IPS-20b (cell line): ENCODE data around the gene SUSD3.
A peak's percentile ranks its signal among the peaks of the same experiment; 100 is the strongest.

Source experiments
- H3K27ac ChIP-seq: one replicate; pipeline ENCODE4 v1.5.1; 2013; ENCODE audit warnings: low read length
- H3K27me3 ChIP-seq: 2 replicates; pipeline ENCODE4 v1.6.1; 2013; ENCODE audit warnings: mild to moderate bottlenecking, low read length, inconsistent platforms; ENCODE audit not compliant: insufficient read depth
- H3K36me3 ChIP-seq: 2 replicates; pipeline ENCODE4 v1.6.1; 2013; ENCODE audit warnings: low read depth, mild to moderate bottlenecking, inconsistent platforms, low read length, moderate library complexity; ENCODE audit not compliant: insufficient read depth
- H3K4me1 ChIP-seq: 2 replicates; pipeline ENCODE4 v1.6.1; 2013; ENCODE audit warnings: mild to moderate bottlenecking, control low read depth, inconsistent platforms, low read length, moderate library complexity; ENCODE audit not compliant: insufficient read depth
- H3K4me3 ChIP-seq: 2 replicates; pipeline ENCODE4 v1.5.1; 2013; ENCODE audit warnings: mild to moderate bottlenecking, low read length, inconsistent platforms
- H3K9ac ChIP-seq: 2 replicates; pipeline ENCODE4 v1.6.1; 2013; ENCODE audit warnings: low read depth, mild to moderate bottlenecking, inconsistent platforms, low read length, moderate library complexity
- H3K9me3 ChIP-seq: 2 replicates; pipeline ENCODE4 v1.6.1; 2013; ENCODE audit warnings: mild to moderate bottlenecking, low read depth, low read length, inconsistent platforms; ENCODE audit not compliant: insufficient read depth

Gene SUSD3

DNA sequence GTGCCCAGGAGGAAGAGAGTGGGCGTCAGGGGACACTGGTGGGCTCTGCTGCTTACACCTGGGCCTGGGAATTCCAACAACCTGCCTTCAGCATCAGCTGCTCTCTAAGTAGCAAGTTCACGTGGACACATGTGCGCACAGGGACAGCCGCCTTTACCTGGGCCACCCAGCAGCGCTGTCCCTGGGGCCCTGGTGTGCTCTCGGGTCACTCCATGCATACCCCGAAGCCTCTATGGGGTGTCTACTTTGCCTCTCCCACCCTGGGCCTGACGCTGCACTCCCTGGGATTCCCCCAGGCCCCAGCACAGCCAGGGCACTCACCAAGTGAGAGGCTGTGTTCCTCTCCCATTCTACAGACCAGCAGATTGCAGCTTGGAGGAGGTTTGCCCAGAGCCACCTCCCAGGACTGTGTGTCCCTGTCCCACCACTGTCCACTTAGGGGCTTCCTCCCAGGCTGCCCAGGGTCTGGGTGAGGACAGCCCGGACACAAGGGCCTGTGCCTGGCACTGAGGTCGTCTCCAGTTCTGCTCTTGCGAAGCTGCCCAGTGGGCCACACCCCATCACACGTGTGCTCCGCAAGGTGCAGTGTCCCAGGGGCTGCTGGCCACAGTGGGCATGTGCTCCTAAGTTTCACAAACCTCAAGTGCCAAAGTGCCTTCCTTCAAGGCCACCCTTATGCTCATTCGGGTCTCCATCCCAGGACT is 69.7 kb downstream of the SUSD3 start:
- peaks cover 2% of the 10 kb centered on the region; the same call in 1 of the 2 replicates for H3K4me1 ChIP-seq
- no peaks in the 10 kb centered on the region; the same call in 1 of the 2 replicates for H3K27me3 ChIP-seq
- H3K9ac ChIP-seq: no peak overlapping the region
- no peak overlapping the region for H3K27ac ChIP-seq
- no peaks in the 10 kb centered on the region for H3K9me3 ChIP-seq
- H3K4me3 ChIP-seq: no peak overlapping the region
- peaks cover 10% of the 10 kb centered on the region; the same call in 1 of the 2 replicates for H3K36me3 ChIP-seq

DNA sequence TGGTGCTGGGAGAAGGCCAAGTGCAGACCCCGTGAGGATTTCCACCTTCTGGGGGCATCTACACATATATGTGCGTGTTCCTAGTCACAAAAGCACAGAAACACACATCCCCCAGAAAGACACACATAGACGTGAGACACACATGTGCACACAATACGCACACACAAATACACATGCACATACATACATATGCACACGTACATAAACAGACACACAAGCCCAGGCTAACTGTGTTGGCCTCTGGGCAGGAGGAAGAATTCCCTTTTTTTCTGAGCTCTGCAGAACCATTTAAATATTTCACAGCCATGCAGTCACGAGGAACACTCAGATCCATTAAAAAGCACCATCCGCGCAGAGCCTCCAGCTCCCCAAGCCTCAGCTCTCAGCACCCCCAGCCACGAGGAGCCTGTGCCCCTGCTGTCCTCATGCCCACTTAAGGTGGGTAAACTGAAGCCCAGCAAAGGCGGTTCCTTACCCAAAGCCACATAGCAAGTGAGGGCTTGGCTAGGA is 70.3 kb downstream of the SUSD3 start:
- Histone ChIP-seq H3K4me1 (peaks cover 2% of the 10 kb centered on the region; the same call in 1 of the 2 replicates), H3K9me3 (no peaks in the 10 kb centered on the region), H3K27ac (no peak overlapping the region), H3K27me3 (no peaks in the 10 kb centered on the region; the same call in 1 of the 2 replicates), H3K9ac (no peak overlapping the region), H3K4me3 (no peak overlapping the region), H3K36me3 (peaks cover 6% of the 10 kb centered on the region; the same call in 1 of the 2 replicates)

DNA sequence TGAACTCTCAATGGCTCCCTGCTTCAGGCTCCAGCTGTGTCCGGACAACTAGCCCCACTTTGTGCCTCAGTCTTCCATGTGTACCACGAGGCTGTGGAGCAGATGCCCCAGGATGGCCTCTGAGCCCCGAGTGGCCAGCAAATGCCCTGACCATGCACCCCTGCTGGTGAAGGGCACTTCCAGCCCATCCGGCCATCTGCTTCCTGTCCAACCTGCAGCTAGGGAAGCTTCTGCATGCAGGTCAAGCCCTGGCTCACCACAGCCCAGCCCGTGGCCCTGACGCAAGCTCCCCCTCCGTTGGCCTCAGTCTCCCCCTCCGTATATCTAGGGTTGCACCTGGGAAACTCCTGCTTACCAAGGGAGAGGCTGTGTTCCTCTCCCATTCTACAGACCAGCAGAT is 70.8 kb downstream of the SUSD3 start:
- no peak overlapping the region for H3K4me3 ChIP-seq
- peaks cover 3% of the 10 kb centered on the region; the same call in 1 of the 2 replicates for H3K36me3 ChIP-seq
- H3K27me3 ChIP-seq: no peaks in the 10 kb centered on the region; the same call in 1 of the 2 replicates
- H3K9ac ChIP-seq: no peak overlapping the region
- no peaks in the 10 kb centered on the region for H3K9me3 ChIP-seq
- no peak overlapping the region for H3K27ac ChIP-seq
- peaks cover 2% of the 10 kb centered on the region; the same call in 1 of the 2 replicates for H3K4me1 ChIP-seq

DNA sequence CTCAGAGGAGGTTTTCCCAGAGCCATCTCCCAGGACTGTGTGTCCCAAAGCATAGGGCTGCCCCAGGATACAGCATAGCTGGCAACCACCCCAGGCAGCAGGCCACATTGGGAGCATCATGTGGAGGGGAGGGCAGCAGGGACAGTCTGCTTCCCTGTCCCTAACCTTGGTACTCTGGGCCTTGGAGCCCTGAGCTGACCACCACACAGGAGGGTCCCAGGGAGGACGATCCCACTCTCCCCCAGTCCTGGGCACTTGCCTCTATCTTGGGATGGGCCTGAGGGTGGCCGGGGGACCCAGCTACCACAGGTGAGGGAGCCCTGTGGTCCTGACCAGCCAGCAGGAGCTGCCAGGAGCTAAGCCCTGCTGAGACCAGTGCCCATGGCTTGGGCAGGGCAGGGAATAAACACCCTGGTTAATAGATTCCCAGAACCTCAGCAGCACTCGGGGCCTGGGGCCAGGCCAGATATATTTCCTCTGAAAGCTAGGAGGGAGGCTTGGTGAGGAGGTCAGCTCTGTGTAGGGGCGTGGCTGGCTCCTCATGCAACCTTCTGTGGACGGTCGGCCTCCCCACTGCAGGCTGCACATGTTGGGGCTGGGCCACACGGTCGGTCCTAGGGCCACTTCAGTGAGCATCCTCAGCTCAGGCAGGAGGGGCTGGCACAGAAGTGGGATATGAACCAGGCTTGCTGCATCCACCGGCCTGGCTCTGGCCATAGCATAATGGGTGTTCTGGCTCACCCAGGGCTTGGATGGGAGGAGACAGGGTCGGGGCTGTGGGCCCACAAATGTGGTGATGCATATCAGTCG is 71.4 kb downstream of the SUSD3 start:
- Histone ChIP-seq H3K36me3 (0 out of 2 replicates have a peak, but pooled peaks cover 3% of the 10 kb centered on the region), H3K27me3 (peaks cover 5% of the 10 kb centered on the region), H3K27ac (no peak overlapping the region), H3K9ac (no peak overlapping the region), H3K4me1 (peaks cover 2% of the 10 kb centered on the region; the same call in 1 of the 2 replicates), H3K9me3 (no peaks in the 10 kb centered on the region), H3K4me3 (no peak overlapping the region)

DNA sequence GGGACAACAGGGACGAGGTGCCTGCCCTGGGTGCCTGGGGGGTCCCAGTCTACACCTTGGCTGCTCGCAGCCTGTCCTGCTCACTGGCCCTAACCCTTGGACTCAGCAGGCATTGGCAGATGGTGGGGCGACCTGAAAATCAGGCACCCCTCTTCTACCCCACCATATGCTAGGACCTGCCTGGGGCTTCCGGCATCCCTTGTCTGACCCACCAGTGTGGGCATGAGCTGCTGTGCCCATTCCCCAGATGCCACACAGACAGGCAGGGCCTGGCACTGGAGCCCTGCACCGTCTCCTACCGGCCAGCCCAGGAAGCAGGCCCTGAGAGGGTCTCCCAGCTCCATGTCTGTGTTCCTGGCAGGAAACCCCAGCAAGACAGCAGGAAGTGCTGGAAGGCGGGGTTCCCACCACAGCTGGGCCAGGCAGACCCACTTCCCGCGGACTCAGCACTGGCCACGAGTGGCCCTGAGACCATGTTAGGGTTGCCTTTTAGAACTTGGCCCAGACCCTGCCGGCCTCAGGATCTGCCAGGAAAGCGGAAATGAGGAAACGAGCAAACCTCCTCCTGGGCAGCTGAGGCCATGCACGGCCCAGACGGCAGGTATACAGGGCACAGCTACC is 72.5 kb downstream of the SUSD3 start:
- H3K9me3 ChIP-seq: no peaks in the 10 kb centered on the region
- no peak overlapping the region for H3K9ac ChIP-seq
- H3K36me3 ChIP-seq: no peaks in the 10 kb centered on the region
- H3K4me1 ChIP-seq: peaks cover 2% of the 10 kb centered on the region; the same call in 1 of the 2 replicates
- no peak overlapping the region for H3K4me3 ChIP-seq
- H3K27me3 ChIP-seq: peaks cover 12% of the 10 kb centered on the region
- H3K27ac ChIP-seq: no peak overlapping the region

DNA sequence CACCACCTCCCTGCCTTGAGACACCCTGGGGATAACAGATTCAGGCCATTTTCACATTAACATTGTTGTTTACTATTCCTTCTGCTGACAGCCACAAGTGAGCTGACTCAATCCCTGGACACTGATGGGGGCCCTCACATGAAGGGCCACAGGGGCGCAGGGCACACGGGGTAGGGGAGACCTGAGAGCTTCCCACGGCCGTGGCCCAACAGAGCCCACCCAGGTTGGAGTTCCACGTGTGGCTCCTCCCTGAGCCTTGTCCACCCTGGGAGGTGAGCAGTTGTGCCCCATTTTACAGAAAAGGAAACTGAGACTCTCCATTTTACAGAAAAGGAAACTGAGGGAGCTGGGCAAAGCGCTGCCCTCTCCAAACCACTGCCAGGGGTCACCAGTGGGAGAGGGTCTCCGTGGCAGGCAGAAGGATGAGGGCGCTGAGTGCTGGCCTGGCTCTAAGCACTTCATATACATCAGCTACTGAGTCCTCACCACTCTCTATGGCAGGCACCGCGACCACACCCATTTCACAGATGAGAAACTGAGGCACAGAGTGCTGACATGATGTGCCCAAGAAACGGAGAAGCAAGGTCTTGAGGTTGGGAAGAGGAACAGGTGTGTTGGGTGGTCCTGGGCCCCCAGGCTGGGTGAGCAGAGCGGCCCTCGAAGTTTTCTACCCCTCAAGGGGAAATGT is 73.2 kb downstream of the SUSD3 start:
- peaks cover 12% of the 10 kb centered on the region for H3K27me3 ChIP-seq
- no peak overlapping the region for H3K27ac ChIP-seq
- no peaks in the 10 kb centered on the region for H3K36me3 ChIP-seq
- peaks cover 2% of the 10 kb centered on the region; the same call in 1 of the 2 replicates for H3K4me1 ChIP-seq
- no peaks in the 10 kb centered on the region for H3K9me3 ChIP-seq
- H3K4me3 ChIP-seq: no peak overlapping the region
- H3K9ac ChIP-seq: no peak overlapping the region

DNA sequence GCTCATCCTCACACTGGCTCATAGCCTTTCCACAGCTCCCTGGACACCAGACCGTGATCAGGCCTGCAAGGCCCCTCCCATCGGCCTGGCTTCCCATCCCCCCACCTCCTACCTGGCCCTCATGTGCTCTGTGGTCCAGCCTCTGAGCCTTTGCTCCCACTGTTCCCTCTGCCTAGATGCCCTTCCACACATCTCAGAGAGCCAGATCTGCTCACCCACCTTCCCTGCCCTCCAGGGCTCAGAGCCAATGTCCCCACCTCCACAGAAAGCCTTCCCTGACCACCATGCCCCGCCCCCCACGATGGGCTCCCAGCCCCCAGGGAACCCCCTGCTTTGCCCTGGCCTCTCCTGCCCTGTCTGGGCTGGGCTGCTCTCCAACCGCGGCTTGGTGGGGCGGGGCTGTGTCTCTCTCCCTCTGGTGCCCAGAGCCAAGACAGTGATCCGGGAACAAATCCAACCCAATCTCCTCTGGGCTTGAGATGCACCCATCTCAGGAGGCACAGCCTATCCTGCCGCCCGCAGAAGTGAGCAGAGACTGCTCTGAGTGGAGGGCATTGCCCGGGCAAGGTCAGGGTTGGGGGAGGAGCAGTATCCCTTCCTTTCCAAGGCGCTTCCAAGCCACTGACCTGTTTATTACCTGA is 73.9 kb downstream of the SUSD3 start:
- Histone ChIP-seq H3K36me3 (no peaks in the 10 kb centered on the region), H3K27ac (no peak overlapping the region), H3K27me3 (peaks cover 12% of the 10 kb centered on the region), H3K9ac (no peak overlapping the region), H3K9me3 (no peaks in the 10 kb centered on the region), H3K4me3 (peak overlapping the region; percentile 81), H3K4me1 (0 out of 2 replicates have a peak, but pooled peaks cover 2% of the 10 kb centered on the region)

DNA sequence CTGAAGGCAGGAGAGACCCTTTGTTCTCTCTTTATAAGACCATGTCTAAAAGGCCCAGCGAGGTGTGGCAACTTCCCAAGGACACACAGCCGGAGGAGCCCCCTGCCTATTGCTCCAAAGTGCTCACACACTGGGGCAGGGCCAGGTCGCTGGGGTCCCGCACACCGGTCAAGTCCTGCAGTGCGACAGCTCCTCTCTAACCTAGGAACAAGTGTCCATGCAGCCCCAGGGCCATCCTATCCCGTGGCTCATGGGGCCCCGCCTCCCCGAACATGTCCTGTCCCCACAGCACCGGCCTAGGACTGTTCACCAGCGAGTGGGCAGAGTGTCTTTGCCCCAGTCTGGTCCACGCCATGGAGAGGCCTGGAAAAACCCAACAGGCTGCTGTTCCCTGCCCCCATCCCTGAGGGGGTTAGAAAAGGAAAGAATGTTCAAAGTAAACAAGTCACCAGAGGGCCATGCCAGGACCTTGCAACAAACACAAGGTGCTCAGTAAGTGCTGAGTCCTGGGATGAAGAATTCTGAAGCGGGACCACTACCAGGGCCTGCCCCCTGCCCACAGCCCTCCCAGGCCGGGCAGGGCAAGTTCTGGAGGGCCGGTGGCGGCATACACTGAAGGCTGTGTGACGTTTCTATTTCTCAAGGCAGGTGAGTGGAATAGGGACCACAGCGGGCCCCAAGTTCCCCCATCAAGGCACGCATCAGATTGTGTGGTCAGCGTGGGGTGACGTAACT is 74.6 kb downstream of the SUSD3 start:
- peaks cover 12% of the 10 kb centered on the region for H3K27me3 ChIP-seq
- H3K9ac ChIP-seq: peak overlapping the region; percentile 73; the same call in 1 of the 2 replicates
- H3K27ac ChIP-seq: no peak overlapping the region
- peak overlapping the region; percentile 81 for H3K4me3 ChIP-seq
- H3K4me1 ChIP-seq: 0 out of 2 replicates have a peak, but pooled peaks cover 2% of the 10 kb centered on the region
- no peaks in the 10 kb centered on the region for H3K36me3 ChIP-seq
- no peaks in the 10 kb centered on the region for H3K9me3 ChIP-seq

DNA sequence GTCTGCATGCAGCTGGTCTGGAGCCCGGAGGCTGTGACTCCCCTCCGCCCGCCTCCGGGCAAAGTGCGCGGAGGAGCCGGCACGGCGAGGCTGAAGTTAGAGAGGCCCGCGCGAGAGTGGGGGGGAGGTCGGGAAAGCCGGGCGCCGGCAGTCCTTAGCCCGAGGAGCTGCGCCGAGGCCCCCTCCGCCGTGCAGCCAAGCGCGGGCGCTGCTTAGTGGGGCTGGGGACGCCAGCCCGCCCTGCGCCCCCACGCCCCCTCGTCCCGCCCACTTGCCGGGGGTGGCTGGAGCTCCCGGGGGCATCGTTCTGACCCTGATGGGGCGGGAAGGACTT is 75.1 kb downstream of the SUSD3 start:
- H3K27ac ChIP-seq: no peak overlapping the region
- H3K27me3 ChIP-seq: peaks cover 12% of the 10 kb centered on the region
- H3K36me3 ChIP-seq: no peaks in the 10 kb centered on the region
- 0 out of 2 replicates have a peak, but pooled peaks cover 2% of the 10 kb centered on the region for H3K4me1 ChIP-seq
- peak overlapping the region; percentile 81 for H3K4me3 ChIP-seq
- no peaks in the 10 kb centered on the region for H3K9me3 ChIP-seq
- H3K9ac ChIP-seq: peak overlapping the region; percentile 73

DNA sequence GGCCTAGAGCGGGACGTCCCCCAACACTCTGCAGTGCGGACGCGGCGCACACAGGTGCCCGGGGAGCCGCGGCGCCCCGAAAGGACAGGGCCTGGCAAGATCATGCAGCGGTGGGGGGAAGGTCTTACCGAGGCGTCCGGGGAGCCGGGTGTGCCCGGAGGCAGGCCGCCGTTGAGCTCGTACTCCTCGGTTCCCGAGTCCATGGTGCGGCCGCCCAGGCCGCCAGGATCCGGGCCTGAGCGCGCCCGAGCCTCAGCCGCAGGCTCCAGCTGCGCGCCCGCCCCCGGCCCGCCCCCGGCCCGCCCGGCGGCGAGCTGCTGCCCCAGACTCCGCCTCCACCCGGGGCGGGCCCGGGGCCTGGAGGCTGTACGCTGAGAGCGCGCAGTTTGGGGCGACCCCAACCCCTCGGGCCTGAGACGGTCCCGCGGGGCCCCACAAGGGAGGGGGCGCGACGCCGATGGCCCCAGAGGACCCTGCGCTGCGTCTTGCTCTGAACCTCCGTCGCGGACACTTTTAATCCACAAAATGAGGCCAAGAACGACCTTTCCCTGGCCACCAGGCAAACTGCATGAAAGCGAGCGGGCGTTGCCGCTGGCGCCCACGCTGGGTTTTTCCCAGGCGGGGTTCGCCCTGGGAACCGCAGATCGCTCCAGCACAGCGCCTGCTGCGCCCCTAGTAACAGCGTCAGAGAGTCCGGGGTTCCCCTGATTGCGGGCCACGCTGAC is 75.7 kb downstream of the SUSD3 start, which contains the start of gene NINJ1:
NINJ1 (minus strand) TSS at position 237 of the 725 bp plus-strand sequence; CDS start at position 203, 34 bp downstream.
- H3K27ac ChIP-seq: no peak within 1 kb of the TSS
- H3K4me3 ChIP-seq: peak within 1 kb of the TSS; percentile 81
- H3K4me1 ChIP-seq: 0 out of 2 replicates have a peak, but pooled peaks cover 2% of the 10 kb centered on the region
- H3K36me3 ChIP-seq: no peaks in the 10 kb centered on the region
- no peaks in the 10 kb centered on the region for H3K9me3 ChIP-seq
- peak within 1 kb of the TSS; percentile 73 for H3K9ac ChIP-seq
- H3K27me3 ChIP-seq: peaks cover 12% of the 10 kb centered on the region
